Left ventricle myocardium inferior (tissue), 1 donor: Measurements from ENCODE around the gene UROC1. TPM values are rescaled to one million over a fixed set of nuclear protein-coding genes. Genes with fewer than 3 reads are reported as not detected.

Experiments used
- DNase-seq: peaks from one replicate; pipeline ENCODE4 v3.0.0-alpha.2; 2020
- H3K27ac ChIP-seq: fragments of 200-600 bp; replicated peaks from 2 replicates; pipeline ENCODE4 v1.8.0; 2021
- H3K27me3 ChIP-seq: fragments of 200-600 bp; 2 replicates; pipeline ENCODE4 v1.8.0; 2021; ENCODE audit warnings: low read depth
- H3K36me3 ChIP-seq: fragments of 200-600 bp; 2 replicates; pipeline ENCODE4 v1.8.0; 2021
- H3K4me1 ChIP-seq: fragments of 200-600 bp; 2 replicates; pipeline ENCODE4 v1.8.0; 2021
- H3K4me3 ChIP-seq: fragments of 200-600 bp; 2 replicates; pipeline ENCODE4 v1.8.0; 2021; ENCODE audit warnings: mild to moderate bottlenecking, moderate library complexity
- H3K9me3 ChIP-seq: fragments of 200-600 bp; replicated peaks from 2 replicates; pipeline ENCODE4 v1.8.0; 2021
- CTCF ChIP-seq: fragments of 200-600 bp; IDR thresholded peaks from 2 replicates; pipeline ENCODE4 v1.8.0; 2021; ENCODE audit warnings: antibody characterized with exemption, mild to moderate bottlenecking, borderline replicate concordance
- intact Hi-C: fragments of 100-400 bp; cut with micrococcal nuclease; formaldehyde crosslinking; loops from one replicate; pipeline ENCODE4 v1.11.0; 2022
- long read RNA-seq: library from polyadenylated mRNA; unstranded; transcript quantifications from one replicate; pipeline ENCODE4 v2.0.0, GENCODE V29; 2021
- total RNA-seq: library from RNA; stranded (reverse); fragmentation: NEBNext Ultra II Directional; extraction: Animal tissue kit (Norgen Biotek cat#: 25700); gene quantifications from one replicate; pipeline ENCODE4 v1.2.1, GENCODE V29; 2021
- donor health status: DM: no; HTN: yes; CAD: no; lungs with severe emphysema.

UROC1 gene
- not detected for total RNA-seq
- long read RNA-seq, result 0 reads

DNA sequence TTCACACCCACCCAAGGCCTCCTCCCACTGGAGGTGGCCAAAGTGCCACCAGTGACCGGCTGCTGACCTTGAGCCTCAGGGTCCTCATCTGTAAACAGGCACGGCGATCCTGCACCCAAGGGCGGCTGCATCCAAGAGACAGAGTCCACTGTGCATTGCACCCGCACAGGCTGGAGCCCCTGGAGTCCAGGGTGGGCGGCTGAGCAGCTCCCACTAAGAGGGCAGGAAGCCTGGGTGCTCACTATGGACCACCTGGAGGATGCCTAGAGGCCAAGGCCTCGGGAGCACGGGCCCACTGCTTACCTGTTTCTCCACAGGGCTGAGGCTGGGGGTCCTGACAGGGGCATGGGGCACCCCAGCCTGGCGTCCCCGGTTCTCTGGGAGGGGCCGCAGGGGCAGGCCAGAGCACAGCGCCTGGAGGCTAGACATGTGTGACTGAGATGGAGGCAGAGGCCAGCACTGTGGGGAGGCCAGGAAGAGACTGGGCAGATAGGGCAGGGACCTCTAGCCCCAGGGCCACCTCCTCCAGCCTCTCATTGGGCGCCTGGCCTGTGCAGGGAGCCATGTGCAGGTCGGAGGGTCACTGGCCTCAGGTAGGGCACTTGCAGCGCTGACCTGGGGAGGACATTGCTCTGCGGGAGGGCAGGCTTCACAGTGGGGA, at the start of gene UROC1:
TSS of gene UROC1 (minus strand) at position 483 of the 661 bp plus-strand sequence. CDS start at position 429, 54 bp downstream.
- no peak for TF ChIP-seq CTCF
- DNase-seq, result no peak
- intact Hi-C loops, result no loop called here

DNA sequence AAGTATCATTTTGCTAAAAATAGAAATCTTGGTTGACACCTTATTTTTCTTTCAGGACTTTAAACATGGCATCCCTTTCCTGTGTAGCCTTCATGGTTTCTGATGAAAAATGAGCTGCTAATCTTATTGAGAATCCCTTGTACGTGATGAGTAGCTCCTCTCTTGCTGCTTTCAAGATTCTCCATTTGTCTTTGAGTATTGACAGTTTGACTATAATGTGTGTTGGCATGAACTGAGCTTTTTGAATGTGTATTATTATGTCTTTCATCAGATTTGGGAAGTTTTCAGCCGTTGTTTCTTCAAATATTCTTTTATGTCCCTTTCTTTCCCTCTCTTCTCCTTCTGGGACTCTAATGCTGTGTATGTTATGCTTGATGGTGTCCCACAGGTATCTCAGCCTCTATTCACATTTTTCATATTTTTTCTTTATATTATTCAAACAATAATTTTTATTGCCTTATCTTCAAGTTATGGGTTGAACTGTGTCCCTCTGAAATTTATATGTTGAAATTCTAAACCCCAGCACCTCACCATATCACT, 45.2 kb upstream of the UROC1 start:
- no peak for DNase-seq
- no peak for TF ChIP-seq CTCF
- H3K27me3 ChIP-seq, result no peaks in the 10 kb centered on the region
- H3K9me3 ChIP-seq, result peaks cover 12% of the 10 kb centered on the region
- H3K27ac ChIP-seq, result no peak overlapping the region
- intact Hi-C loops, result no loop called here
- H3K4me1 ChIP-seq, result no peaks in the 10 kb centered on the region
- no peak overlapping the region for H3K4me3 ChIP-seq
- H3K36me3 ChIP-seq, result no peaks in the 10 kb centered on the region

More for the DNA sequence above, at the start of gene UROC1:
- no peak within 1 kb of the TSS for H3K27ac ChIP-seq
- H3K4me3 ChIP-seq, result no peak within 1 kb of the TSS
- no peaks in the 10 kb centered on the region for H3K36me3 ChIP-seq
- H3K27me3 ChIP-seq, result peaks cover 20% of the 10 kb centered on the region
- no peaks in the 10 kb centered on the region for H3K9me3 ChIP-seq
- peaks cover 3% of the 10 kb centered on the region for H3K4me1 ChIP-seq

DNA sequence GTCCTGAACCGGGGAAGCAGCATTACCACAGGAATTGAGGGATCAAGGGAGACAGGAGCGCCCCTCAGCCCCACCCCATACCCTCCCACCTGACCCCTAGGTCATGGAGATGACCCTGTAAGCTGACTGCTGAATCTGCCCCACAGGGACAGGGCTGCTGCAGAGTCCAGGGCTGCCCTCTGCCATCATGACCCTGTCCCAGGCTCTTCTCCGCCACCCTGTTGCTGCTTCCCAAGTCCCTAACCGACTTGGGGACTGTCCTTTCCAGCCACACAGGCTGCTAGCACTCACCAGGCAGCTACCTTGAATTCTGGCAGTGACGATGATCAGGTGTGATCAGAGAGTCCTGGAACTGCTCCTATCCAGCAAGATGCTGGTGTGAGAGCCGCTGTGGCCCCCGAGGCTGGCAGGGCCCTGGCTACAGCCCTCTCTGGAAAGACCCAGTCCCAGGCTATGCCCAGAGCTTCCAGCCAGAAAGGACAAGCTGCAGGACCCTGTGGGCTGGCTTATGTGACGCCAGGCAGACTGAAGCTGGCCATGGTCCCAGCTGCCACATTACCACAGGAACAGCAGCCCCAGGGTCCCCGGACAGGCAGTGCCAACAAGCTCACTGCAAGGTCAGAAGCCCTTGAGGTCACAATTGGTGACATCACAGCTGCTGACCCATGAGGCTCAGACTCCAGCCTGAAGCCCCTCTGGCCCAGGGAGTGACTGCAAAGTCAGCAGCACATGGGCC, 40.9 kb upstream of the UROC1 start, which contains the start of gene C3orf22:
TSS of gene C3orf22 (minus strand) at position 597 of the 736 bp plus-strand sequence. CDS start 5,542 bp downstream, outside the sequence.
- H3K27ac ChIP-seq, result no peak within 1 kb of the TSS
- no peak within 1 kb of the TSS for H3K4me3 ChIP-seq
- intact Hi-C loops, result no loop called here
- H3K9me3 ChIP-seq, result peaks cover 12% of the 10 kb centered on the region
- TF ChIP-seq CTCF, result no peak
- H3K4me1 ChIP-seq, result no peaks in the 10 kb centered on the region
- H3K36me3 ChIP-seq, result no peaks in the 10 kb centered on the region
- DNase-seq, result no peak
- no peaks in the 10 kb centered on the region for H3K27me3 ChIP-seq

DNA sequence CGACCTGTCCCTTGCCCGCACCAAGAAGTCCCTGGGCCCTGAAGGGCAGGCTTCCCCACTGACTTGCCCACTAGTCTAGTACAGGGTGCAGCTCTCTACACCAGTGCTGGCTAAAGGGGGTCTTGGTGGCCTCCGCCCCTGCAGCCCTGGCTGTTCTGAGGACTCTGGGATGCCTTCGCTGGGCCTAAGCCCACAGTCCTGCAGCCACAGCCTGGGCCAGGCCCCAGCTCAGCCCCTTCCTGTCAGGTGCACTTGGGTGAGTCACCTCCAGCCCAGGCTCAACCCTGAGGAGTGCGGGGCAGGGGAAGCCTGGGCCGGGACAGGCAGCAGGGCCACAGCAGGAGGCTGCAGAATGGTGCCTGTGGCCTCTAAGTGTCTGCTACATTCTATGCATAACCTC, 40.2 kb upstream of the UROC1 start:
- no peak overlapping the region for H3K4me3 ChIP-seq
- H3K9me3 ChIP-seq, result peaks cover 11% of the 10 kb centered on the region
- no peak for DNase-seq
- H3K27ac ChIP-seq, result no peak overlapping the region
- H3K36me3 ChIP-seq, result no peaks in the 10 kb centered on the region
- no peaks in the 10 kb centered on the region for H3K27me3 ChIP-seq
- intact Hi-C loops, result no loop called here
- no peaks in the 10 kb centered on the region for H3K4me1 ChIP-seq
- TF ChIP-seq CTCF, result no peak

DNA sequence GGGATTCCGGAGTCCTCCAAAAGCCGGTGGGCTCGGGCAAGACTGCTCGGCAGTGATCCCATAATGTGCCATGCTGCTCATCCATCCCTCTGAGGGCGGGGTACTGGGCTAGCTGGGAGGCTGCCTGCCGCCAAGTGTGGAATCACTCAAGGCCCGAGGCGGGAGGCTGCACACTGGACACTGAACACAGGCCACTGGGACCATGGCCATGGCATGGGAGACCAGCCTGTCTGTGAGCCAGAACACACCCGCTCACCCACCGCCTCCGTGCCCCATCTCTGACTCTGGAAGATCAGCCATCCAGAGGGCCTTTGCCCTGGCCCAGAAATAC, 39.8 kb upstream of the UROC1 start:
- Histone ChIP-seq H3K4me3 (no peak overlapping the region), H3K36me3 (no peaks in the 10 kb centered on the region), H3K9me3 (peaks cover 7% of the 10 kb centered on the region), H3K27ac (no peak overlapping the region), H3K4me1 (no peaks in the 10 kb centered on the region), H3K27me3 (no peaks in the 10 kb centered on the region)
- DNase-seq, result no peak
- TF ChIP-seq CTCF, result no peak
- intact Hi-C loops, result no loop called here
